ENCODE measurements around the gene SNX10.
A peak's percentile ranks its signal among the peaks of the same experiment; 100 is the strongest.
"Not testable (repeated sequence)": the region's sequence is repeated elsewhere in the genome, so short reads cannot be mapped to it uniquely, and the experiment has no call there.

SNX10 gene, protein sequence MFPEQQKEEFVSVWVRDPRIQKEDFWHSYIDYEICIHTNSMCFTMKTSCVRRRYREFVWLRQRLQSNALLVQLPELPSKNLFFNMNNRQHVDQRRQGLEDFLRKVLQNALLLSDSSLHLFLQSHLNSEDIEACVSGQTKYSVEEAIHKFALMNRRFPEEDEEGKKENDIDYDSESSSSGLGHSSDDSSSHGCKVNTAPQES

DNA sequence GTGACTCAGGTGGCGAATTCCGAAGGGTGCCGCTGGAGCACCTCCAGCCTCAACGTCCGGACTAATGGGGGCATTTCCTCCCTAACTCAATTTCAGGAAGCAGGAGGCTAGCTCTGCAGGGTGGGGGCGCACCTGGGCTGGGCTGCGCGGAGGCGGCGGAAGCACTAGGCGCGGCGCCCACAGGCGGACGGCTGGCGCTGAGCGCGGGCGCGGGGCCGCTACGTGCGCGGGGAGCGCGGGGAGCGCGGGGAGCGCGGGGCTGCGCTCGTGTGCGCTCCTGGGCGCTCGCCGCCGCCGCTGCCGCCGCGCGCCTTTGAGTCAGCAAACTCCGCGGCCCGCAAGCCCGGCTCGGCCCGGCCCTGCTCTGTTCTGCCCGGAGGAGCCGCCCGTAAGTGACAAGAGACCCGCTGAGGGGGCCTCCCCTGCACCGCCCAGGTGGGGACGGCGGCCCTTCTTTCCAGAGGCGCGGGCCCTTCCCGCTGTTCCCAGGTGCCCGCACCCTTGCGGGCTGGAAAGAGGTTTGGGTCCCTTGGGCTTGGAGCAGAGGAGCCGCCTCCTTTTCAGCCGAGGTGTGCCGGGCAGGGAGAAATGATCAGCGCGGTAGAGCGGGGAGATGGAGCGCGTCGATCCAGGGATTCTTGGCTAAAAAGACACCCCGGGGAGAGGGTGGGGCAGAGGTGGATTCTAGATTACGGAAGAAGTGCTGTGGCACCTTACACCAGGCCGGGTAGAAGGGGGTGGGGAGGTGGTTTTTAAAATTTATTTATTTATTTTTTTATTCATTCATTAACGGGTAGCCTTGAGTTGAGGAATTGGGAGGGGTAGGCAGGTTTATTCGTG, at the start of gene SNX10:
SNX10 (plus strand) TSS at position 164 of the 840 bp plus-strand sequence. CDS start 54,581 bp downstream, outside the sequence.
- peak; percentile 48 to 50 for DNase-seq

DNA sequence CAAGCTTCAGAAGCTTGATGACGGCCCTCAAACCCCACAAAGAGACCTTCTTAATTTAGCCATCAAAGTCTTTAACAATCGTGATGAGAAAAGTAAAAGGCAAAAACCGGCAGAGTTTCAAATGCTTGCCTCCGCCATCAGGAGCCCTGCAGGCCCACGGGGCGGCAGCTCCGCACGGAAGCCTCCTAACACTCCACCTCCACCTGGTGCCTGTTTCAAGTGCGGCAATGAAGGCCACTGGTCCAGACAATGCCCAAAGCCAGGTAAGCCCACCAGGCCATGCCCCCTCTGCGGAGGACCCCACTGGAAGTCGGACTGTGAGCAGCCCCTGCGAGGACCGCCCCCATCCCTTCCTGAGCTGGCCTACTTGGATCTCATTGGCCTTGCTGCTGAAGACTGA, 46.5 kb upstream of the SNX10 start:
- no peak for DNase-seq

DNA sequence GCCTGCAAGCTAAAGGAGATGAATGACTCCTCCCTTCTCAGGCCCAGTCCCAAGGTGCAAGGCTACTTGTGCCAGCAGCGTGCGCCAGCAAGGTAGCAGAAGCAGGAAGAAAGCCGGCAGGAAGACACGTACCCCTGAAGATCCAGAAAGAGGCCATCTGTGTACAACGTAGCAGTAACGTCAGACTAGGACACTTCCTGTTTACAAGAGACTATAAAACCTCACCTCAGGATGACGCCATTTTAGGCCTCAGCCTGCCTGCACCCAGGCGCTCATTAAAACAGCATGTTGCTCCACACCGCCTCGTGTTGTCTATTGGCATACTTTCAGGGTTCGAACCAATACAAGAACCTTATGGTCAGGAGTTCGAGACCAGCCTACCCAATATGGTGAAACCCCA, 41.4 kb upstream of the SNX10 start:
- DNase-seq, result no peak

DNA sequence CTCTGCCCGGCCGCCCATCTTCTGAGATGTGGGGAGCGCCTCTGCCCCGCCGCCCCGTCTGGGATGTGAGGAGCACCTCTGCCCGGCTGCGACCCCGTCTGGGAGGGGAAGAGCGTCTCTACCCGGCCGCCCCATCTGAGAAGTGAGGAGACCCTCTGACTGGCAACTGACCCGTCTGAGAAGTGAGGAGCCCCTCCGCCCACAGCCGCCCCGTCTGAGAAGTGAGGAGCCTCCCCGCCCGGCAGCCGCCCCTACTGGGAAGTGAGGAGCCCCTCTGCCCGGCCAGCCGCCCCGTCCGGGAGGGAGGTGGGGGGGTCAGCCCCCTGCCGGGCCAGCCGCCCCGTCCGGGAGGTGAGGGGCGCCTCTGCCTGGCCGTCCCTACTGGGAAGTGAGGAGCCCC, 29.8 kb upstream of the SNX10 start:
- not testable (repeated sequence) for DNase-seq

DNA sequence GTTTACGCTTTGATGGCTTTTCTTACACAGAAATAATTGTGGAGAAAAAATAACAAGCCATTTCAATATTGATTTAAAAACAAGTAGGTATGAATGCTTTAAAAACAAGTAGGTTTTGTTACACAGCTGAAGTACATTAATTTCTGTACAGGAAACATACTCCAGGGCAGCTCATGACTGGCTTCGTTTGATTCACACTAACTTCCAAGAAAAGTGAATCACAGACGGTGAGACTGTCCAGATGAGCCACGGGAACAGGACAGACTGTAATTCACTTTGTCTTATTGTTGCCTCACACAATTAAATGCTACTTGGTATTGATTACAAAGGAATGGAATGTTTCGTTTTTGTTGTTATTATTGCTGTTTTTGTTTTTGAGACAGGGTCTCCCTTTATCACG, 26.6 kb upstream of the SNX10 start:
- DNase-seq, result no peak

DNA sequence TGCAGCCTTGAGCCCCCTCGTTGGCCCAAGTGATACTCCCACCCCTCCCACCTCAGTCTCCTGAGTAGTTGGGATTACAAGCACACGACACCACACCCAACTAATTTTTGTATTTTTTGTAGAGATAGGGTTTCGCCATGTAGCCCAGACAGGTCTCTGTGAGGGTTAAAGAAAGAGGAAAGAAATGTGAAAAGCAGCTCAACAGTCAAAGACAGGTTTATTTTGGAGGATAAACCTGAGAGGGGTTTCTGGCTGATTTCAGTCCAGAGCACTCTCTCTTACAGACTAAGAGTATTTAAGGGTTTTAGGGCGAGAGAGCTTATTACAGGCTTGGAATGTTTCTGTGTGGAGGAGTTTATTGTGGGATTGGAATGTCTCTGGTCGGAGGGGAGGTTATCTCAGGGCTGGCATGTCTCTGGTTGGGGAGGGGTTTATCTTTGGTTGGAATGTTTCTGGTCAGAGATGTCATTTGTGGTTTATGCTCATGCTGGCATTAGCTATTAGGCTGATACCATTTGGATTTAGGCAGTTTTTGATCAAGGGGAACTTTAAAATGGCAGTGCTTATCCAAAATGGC, 26.1 kb upstream of the SNX10 start:
- no peak for DNase-seq

DNA sequence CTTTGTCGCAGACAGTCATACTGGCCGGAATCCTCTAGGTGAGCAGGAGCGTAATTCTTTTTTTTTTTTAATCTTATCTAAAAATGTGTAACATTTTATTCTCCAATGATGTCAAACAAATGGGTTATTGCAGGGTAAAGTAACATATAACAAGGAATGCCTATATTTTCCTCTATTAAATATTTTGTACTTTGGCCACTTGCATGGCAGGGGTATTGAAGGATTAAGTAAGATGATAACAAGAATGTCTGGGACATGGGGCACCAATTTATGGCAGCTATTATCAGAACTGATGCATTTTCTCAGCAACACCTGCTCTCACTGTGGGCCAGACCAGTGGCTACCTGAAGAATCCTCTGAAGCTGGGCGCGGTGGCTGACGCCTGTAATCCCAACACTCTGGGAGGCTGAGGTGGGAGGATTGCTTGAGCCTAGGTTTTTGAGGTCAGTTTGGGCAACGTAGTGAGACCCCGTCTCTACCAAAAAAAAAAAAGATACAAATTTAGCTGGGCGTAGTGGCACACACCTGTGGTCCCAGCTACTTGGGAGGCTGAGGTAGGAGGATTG, 24.0 kb upstream of the SNX10 start:
- no peak for DNase-seq

DNA sequence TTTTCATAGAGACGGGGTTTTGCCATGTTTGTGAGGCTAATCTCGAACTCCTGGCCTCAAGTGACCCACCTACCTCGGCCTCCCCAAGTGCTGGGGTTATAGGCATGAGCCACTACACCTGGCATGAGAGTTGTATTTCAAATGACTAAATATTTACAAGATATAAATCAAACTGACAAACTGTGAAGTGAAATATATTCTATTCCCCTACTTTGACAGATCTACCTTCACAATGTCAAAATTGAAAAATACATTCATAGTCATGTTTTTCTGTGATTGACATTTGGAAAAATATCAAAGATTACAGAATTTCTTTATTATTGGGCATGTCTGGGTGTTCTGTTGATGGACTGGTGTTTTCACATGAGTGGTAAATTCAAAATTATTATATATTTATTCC, 16.4 kb upstream of the SNX10 start:
- DNase-seq, result no peak

DNA sequence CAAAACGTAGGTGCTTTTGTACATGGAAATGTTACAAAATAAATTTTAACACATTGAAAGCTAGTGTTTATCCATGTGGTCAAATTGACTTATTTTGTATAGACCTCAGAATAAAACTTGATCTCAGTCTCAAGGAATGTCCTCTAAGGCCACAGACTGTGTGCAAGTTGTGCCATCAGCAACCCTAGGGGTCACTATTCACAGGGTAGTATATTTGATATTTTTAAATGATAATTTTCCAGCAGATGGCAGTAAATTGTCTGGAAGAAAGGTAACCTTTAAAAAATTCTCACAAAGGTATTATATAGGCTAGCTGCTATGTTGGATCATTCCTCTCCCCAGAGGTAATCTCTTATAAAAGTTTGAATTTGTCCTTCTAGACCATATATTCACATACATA, 12.9 kb upstream of the SNX10 start:
- no peak for DNase-seq

DNA sequence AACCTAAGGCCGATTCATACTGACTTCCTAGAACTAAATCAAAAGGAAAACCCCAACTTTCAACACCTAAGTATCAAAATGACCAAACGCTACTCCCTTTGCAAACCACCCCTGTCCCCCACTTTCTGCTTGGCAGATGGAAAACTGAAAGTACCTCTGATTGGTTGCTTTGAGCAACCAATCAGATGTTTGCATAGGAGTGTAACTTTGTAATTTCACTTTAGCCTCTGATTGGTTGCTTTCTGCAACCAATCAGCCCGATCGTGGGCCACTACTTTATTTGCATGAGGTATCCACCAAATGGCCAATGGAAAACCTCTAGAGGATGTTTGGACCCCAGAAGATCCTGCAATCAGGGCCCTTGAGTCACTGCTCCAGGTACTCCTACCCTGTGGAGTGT, 12.3 kb upstream of the SNX10 start:
- DNase-seq, result no peak

DNA sequence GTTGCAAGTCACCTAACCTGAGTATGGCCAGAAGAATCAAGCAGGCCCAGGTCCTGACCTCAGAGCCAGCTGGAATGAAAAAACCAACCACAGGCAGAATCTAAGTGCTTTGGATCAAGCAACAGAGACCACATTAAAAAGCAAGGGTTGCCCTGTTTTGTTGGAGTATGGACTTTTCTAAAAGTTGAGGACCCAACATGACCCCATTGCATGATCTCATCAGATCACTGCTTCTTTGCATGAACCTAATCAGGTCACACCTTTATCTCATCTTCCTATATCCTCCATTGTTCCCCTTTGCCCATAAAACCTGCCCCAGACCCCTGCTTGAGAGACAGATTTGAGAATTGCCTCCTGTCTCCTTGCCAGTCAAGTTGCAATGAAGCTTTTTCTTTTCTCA, 11.6 kb upstream of the SNX10 start:
- DNase-seq, result no peak

DNA sequence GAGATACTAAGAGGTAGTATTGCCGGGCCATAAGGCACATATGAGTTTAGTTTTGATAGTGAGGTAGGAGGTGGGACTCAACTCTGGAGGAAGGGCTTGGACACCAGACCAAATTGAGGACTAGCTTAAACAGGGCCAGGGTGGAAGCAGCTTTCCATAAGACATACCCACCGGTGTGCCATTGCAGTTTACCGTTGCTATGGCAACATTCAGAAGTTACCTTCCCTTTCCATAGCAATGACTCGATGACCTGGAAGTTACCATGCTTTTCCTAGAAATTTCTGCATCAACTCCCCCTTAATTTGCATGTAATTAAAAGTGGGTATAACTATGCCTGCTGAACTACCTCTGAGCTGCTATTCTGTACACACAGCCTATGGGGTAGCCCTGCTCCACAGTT, 10.9 kb upstream of the SNX10 start:
- DNase-seq, result no peak

DNA sequence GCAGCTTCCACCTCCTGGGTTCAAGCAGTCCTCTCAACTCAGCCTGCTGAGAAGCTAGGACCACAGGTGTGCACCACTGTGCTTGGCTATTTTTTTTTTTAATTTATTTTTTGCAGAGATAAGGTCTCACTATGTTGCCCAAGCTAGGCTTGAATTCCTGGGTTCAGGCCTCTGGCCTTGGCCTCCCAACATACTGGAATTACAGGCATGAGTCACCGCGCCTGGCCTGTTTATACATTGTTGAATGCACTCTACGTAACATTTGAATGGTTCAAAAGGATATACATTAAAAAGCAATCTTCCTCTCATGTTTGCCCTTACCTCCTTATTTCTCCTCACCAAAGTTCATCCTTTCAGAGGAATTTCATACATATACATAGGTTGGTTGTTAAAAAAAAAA, 7.2 kb upstream of the SNX10 start:
- DNase-seq, result no peak

DNA sequence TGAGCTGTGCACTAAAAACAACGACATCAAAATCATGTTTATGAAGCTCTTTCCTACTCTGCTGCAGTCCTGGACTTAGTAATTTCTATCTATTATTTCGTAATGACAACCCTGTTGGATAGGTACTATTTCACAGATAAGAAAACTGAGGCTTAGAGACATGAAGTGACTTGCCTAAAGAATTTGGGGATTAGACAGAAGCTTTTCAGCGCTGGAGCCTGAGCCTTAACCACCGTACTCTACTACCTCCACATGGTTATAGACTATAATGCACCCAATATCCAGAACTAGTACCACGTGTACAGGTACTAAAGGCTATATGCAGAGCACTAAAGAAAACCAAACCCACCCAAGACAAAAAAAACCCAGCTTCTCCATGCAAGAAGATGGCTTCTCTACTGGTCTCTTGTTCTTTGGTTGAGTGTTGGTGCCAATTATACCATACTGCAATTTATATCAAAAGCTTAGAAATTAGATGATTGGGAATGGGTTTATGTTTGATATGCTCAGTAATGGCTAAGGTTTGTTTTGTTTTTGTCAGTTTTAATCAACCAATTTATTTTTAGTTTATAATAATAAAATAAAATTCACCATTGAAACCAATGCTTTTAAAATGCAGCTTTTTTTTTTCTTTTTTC, 6.5 kb upstream of the SNX10 start:
- no peak for DNase-seq

DNA sequence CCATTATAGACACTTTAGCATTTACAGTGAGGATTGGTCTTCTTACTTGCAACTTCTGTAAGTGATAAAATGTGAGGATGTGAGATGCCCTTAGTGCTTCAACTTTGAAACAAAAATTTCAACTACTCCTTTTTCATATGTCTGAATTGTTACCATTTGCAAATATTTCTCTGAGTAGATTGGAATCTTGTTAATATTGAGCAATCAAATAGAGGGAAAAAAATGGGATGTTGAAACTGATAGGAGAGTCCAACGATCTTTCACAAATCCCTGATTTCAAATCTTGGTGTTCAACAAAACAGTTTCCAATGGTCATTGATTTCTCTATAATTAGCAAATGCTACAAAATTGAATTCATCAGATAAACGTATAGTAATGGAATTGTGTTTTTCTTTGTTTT, 5.5 kb upstream of the SNX10 start:
- no peak for DNase-seq

DNA sequence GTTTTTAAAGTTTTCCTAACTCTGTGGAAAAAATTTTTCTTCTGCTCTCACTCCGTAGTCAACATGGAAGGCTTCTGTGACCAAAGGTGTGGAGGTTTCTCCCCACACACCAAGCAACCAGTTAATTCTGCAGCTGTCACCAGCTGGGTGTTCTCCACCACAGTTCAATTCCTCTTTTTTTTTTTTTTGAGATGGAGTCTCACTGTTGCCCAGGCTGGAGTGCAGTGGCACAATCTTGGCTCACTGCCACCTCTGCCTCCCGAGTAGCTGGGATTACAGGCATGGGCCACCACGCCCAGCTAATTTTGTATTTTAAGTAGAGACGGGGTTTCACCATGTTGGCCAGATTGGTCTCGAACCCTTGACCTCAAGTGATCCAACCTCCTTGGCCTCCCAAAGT, 3.5 kb upstream of the SNX10 start:
- not testable (repeated sequence) for DNase-seq

DNA sequence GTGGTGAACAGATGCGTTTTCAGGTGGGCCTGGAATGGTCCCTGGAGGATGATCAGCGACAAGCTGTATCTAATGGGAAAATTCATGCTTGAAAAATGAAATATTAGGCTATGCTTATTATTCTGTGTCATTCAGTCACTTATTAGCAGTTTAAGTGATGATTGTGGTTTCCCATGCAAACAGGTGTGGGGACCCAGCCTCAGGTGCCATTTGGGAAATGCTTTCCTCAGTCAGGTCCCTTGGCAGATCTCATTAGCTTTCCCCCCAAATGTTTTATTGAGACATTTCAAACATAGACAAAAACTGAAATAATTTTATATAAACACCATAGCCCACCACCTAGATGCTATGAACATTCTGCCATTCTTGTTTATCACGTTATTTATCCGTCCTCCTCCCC, 411 bp upstream of the SNX10 start:
- DNase-seq, result no peak

DNA sequence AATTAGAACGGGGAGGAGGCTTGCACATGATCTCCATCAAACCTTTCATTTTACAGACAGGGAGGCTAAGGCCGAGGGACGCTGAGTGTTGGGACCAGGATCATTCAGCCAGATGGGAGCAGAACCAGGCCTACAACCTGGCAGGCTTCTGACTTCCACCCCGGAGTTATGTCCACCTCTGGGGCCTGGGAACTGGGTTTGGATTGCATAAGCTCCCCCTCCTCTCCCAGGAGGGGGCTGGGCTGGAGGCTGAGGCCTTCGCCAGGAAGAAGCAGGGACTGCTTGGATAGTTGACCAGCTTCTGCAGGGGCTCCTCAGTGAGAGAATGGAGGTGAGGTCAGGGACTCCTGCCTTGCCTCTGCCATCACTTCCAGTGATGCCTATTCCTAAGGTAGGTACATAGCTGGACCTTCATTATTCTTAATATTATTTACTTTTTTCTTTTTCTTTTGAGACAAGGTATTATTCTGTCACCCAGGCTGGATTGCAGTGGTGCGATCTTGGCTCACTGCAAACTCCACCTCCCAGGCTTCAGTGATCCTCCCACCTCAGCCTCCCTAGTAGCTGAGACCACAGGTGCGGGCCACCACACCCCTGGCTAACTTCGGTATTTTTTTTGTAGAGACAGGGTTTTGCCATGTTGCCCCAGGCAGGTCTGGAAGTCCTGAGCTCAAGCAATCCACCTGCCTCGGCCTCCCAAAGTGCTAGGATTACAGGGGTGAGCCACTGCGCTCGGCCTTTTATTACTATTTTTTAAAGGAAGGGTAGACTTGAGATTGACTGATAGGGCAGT, 1.3 kb downstream of the SNX10 start:
- no peak for DNase-seq

DNA sequence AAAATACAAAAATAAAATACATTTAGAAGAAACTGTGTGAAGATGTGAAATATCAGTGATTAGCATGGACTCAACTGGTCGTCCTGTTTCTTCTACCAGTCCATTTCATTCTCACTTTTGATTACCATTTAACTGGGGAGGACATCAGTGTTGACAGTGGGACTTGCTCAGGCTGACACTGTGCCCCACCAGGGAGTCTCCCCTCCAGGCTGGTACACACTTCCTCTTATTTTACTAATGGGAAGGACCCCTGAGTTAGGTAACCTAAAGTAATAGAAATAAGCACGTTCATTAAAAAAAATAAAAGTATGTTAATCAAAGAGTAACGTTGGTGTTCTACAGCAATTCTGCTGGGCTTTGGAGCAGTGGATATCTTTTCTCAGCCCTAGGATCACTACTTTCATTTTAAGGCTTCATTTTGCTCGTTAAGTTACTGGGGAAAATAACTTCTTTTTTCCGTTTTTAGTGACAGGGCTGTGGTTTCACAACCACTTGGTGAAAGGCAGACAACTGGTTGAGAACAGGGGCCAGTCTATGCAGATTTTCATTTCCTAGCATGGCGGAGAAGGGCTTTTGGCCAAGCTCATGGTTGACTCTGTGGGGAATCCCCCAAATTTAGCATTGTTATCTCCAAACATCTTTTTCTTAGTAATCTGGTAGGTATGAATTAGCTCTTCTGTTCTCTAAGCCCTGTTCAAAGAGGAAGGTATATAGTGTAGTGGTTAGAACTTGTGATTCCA, 2.1 kb downstream of the SNX10 start:
- DNase-seq, result peak; percentile 43 to 46

DNA sequence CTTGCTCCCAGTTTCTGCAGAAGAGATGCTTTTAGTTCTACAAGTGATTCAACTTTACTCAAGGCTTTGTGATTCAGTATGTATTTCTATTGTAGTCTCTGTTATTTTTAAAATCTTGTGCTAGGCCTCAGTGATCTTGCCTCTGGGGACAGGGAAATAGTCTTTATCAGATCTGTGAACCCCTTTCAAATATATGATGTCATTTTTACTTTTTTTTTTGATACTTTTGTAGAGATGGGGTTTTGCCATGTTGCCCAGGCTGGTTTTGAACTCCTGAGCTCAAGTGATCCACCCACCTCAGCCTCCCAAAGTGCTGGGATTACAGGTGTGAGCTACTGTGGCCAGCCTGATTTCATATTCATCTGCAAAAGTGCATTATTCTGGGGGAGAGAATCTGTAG, 3.4 kb downstream of the SNX10 start:
- DNase-seq, result no peak

DNA sequence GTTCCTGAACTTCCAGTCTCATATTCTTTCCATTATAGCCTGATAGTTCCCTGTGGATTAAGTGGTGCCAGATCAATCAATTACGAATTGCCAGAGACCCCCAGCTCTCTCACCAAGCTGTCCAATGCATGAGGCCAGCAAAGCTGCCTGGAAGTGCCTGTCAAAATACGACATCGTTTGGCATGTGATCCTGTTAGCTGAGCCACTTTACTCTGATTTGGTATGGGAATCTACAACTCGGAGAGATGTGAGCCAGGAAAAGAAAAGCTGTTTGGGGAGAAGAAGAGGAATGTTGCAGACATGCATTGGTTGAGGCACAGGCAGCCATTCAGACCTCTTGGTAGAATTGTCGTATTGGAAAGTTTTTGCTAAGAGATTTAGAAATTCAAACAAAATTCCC, 3.9 kb downstream of the SNX10 start:
- DNase-seq, result no peak
